ENCODE results near the gene EP400.
"Not testable (repeated sequence)": the region's sequence is repeated elsewhere in the genome, so short reads cannot be mapped to it uniquely, and the experiment has no call there.

The EP400 gene

DNA sequence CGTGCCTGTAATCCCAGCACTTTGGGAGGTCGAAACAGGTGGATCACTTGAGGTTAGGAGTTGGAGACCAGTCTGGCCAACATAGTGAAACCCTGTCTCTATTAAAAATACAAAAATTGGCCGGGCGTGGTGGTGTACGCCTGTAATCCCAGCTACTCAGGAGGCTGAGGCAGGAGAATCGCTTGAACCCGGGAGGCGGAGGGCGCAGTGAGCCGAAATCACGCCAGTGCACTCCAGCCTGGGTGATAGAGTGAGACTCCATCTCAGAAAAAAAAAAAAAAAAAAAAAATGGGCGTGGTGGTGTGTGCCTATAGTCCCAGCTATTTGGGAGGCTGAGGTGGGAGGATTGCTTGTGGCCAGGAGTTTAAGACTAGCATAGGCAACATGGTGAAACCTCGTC is 4.7 kb downstream of the EP400 start:
- DNase-seq, result not testable (repeated sequence)

DNA sequence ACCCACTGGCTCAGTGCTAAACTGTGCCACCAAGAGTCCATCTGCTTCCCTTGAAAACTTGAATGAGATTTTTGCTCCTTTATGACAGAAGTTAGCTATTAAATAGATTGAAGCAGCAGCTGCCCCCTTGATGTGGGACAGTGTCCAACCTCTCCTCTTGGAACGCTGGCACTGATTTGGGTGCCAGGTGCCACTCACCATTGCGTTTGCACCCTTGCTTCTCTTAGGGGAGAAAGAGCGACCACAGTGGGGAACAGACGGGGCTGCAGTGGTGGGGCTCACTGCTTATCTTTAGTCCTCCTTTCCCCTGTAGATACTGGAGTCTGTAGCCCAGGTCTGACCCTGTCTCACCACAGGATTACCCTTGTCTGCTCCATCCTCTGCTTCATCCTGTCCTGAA is 9.4 kb downstream of the EP400 start:
- DNase-seq, result no peak

DNA sequence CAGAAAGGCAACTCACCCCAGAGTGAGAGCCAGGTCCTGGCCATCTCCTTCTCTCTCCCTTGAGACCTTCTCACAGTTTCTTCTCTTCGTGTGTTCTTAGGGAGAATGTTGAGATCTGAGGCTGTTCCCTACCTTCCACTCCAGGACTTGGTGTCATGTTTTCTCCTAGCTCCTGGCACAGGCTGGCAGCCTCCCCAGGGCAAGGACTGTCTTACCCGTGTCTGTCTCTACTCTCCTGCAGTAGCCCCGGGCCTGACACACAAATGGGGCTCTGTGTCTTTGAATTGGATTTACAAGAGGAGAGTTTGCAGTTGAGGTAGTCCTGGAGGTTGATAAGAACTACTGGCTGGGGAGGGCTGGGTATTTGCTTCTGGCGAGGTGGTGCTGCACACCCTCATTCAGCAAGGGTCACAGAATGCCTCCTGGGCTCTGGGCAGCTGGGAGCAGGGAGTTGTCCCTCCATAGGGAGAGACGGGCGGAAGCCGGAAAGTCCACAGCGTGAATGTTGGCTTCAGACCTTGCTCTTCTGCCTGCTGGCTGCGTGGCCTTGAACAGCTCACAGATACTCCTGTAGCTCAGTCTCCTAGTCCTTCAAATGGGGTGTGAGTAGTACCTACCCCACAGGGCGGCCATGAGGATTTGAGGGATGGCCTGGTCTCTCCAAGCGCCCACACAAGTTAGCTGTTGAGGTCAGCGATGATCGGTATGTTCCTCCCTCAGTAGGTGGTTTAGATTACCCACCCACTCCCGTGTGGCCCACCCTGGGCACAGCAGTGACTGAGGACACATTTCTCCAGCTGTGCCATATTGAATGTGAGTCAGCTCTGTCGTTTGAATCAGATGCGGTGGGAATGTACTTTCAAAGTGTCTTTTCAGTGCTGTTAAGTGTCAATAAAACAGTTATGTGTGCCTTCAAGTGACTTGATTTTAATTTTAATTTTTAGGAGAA is 10.2 kb downstream of the EP400 start:
- no peak for DNase-seq

DNA sequence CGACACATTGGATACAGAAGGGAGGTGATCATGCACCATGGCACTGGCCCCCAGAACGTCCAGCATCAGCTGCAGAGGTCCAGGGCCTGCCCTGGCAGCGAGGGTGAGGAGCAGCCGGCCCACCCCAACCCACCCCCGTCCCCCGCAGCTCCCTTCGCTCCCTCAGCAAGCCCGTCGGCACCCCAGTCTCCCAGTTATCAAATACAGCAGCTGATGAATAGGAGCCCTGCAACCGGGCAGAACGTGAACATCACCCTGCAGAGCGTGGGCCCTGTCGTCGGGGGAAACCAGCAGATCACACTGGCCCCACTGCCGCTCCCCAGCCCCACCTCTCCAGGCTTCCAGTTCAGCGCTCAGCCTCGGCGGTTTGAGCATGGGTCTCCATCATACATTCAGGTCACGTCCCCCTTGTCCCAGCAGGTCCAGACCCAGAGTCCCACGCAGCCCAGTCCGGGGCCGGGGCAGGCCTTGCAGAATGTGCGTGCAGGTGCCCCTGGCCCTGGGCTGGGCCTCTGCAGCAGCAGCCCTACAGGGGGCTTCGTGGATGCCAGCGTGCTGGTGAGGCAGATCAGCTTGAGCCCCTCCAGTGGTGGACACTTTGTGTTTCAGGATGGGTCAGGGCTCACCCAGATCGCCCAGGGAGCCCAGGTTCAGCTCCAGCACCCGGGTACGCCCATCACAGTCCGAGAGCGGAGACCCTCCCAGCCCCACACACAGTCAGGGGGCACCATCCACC is 11.0 kb downstream of the EP400 start:
- not testable (repeated sequence) for DNase-seq

DNA sequence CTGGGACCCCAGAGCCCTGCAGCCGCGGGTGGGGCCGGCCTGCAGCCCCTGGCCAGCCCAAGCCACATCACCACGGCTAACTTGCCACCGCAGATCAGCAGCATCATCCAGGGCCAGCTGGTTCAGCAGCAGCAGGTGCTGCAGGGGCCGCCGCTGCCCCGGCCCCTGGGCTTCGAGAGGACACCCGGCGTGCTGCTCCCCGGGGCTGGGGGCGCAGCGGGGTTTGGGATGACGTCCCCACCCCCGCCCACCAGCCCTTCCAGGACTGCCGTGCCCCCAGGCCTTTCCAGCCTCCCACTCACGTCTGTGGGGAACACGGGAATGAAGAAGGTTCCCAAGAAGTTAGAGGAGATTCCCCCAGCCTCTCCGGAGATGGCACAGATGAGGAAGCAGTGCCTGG is 11.6 kb downstream of the EP400 start:
- DNase-seq, result not testable (repeated sequence)

DNA sequence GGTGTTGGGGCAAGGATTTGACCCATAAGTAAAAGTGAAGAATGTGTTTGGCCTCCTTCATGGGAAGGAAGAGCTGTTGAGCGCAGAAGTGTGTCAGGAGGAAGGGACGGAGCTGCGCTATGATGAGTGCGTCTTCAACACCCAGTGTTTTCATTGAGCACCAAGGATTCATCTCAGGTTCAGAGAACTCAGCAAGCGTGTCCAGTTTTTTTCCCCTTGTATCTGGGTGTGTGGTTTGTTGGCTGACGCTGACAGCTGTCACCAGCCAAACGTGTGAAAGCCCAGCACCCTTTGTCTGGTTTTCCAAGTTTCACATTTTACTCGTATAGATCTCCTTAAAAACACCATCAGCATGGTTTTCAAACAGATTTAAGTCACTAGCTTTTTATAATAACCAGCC is 12.3 kb downstream of the EP400 start:
- DNase-seq, result no peak

DNA sequence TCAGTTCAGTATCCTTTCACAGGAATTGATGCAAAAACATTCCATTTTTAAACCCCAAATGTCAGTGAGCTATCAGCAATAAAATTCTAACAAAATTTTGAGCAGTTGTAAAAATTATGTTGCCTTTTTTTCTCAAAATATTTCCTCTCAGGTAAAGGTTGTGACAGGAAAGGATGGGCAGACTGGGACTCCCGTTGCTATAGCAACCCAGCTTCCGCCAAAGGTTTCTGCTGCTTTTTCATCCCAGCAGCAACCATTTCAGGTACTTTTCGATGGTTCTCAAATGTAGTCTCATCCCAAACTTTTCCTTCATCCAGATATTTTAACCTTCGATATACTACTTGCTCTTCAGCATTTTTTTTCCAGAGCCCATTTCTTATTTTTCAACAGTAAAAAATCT is 13.6 kb downstream of the EP400 start:
- DNase-seq, result no peak

DNA sequence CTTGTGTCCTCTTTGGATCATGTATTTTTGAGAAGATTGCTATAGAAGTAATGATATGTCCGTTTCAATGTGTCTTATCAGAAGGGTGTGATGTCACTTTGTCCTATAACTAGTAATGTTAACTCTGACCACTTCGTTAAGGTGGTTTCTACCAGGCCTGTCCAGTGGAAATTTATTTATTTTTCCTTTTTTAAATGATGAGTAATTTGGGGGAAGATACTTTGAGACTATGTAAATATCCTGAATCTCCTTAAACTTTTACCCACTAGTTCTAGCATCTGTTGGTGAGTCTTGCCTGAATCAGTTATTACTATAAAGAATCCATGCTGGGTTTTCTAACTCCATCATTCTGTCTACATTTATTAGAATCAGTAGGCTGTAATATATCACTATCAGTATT is 15.3 kb downstream of the EP400 start:
- no peak for DNase-seq

DNA sequence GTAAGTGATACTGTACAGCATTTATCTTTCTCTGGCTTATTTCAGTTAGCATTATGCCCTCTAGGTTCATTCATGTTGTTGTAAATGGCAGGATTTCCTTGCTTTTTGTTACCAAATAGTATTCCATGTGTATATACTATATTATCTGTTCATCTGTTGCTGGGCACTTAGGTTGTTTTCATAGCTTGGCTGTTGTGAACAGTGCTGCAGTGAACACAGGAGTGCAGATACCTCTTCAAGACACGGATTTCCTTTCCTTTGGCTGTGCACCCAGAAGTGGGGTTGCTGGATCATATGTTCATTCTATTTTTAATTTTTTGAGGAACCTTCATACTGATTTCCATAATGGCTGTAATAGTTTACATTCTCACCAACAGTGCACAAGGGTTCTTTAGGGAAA is 21.5 kb downstream of the EP400 start:
- no peak for DNase-seq

DNA sequence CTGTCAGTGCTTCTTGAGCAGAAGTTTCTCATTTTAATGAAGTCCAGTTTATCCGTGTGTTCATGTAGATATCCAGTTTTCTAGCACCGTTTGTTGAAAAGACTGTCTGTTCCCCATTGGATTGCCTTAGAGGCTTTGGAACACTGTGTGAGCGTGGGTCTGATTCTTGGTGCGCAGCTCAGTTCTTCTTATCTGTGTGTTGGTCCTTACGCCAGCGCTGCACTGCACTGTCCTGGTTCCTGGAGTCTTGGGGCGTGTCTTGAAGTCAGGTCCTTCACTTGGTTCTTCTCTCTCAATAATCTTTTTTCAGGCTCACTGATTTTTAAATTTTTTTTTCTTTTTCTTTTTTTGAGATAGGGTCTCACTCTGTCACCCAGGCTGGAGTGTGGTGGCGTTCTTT is 25.5 kb downstream of the EP400 start:
- no peak for DNase-seq

DNA sequence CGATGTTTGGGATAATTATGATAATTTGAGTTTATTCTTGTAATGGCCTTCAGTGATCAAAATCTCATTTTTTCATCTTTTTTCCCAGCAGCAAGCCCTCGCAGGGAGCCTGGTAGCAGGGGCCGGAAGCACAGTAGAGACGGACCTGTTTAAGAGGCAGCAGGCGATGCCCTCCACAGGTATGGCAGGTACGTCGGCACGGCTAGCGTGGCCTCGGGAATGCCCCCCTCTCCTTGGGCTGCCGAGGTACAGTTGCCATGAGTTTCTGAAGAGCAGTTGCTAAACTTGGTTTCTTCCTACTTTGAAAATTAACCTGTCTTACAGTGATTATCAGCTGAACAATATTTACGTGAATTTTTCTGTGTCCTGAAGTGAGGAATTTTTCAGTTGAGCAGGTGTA is 29.9 kb downstream of the EP400 start:
- DNase-seq, result no peak

DNA sequence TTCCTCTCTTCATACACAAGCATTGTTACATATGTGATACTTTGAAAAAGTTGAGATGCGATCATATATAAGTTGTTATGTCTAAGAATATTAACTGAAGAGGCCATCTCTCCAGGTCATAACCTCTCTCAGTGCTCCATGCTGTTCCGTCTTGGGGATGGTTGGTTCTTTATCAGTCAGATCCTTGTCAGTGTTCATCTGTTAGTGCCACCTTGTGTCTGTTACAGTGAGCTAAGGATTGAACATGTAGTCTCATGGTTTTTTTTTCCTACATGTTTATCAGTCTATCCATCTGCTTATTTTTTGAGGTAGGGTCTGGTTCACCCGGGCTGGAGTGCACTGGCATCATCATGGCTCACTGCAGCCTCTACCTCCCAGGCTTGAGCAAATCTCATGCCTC is 30.5 kb downstream of the EP400 start:
- DNase-seq, result no peak

DNA sequence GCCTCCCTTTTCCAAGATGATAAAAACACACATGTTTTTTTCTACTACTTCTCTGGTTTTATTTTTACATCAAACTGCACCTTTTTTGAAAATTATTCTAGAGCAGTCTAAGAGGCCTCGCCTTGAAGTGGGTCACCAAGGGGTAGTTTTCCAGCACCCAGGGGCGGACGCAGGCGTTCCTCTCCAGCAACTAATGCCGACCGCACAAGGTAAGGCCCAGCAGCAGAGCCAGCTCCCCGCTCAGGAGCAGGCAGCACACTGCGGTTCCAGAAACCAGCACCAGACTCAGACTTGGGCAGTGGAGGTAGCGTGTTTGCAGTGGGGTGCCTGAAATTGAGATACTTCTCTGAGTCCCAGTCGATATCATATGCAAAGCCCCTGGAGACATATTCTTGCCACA is 31.6 kb downstream of the EP400 start:
- no peak for DNase-seq

DNA sequence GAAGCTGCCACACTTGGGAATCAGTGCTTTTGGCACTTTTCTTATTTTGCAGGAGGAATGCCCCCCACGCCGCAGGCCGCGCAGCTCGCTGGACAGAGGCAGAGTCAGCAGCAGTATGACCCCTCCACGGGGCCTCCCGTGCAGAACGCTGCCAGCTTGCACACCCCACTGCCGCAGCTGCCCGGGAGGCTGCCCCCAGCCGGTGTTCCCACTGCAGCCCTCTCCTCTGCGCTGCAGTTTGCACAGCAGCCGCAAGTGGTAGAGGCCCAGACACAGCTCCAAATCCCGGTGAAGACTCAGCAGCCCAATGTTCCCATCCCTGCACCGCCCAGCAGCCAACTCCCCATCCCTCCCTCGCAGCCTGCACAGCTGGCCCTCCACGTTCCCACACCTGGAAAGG is 32.3 kb downstream of the EP400 start:
- no peak for DNase-seq

DNA sequence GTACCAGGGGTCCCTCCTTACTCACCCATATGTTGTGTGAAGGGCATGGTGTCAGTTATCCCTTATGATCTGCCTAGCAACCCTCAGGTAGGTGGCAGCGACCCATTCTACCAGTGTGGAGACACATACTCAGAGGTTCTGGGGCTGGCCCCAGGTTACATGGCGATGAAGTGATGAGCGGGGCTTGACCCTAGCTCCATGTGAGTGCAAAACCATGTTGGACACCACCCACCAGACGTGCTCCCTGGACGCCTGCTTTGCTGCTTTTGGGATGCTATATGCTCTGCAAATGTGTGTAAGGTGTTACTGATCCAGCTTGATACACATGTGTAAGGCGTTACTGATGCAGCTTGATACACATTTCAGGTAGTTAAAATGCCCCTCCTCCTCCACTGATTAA is 33.3 kb downstream of the EP400 start:
- DNase-seq, result no peak

DNA sequence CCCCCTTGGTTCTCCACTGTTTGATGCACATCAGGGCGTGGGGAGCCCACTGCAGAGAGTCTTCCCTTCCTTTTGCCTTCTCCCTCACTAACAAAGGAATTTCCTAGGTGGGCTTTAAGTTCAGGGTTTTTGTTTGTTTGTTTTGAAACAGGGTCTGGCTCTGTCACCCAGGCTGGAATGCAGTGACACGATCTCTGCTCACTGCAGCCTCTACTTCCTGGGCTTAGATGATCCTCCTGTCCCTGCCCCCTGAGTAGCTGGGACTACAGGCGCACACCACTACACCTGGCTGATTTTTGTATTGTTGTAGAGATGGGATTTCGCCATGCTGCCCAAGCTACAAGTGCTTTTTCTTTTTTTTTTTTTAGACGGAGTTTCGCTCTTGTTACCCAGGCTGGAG is 33.8 kb downstream of the EP400 start:
- no peak for DNase-seq

DNA sequence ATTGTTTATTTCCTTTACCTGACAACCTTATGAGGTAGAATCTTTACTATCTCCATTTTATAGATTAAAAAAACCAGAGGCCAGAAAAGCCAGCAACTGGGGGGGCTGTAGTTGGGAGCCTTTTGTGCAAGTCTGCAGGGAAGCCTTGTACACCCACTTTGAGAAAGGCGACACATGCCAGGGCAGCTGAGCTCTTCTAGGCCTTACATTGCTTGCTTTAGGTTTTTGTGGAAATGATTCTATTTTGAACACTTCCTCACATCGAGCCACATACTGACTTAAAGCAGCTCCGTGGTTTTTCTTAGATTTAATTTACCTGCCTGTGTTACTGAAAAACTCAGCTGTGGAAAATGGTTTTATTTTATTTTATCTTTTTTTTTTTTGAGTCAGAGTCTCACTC is 34.6 kb downstream of the EP400 start:
- no peak for DNase-seq

DNA sequence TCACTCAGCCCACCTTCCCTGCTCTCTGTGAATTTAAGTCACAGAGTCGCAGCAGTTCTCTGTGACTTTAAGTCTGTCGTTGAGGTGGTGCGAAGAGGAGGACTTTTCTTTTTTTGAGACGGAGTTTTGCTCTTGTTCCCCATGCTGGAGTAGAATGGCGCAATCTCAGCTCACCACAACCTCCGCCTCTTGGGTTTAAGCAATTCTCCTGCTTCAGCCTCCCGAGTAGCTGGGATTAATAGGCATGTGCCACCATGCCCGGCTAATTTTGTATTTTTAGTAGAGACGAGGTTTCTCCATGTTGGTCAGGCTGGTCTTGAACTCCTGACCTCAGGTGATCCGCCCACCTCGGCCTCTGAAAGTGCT is 35.8 kb downstream of the EP400 start:
- not testable (repeated sequence) for DNase-seq

DNA sequence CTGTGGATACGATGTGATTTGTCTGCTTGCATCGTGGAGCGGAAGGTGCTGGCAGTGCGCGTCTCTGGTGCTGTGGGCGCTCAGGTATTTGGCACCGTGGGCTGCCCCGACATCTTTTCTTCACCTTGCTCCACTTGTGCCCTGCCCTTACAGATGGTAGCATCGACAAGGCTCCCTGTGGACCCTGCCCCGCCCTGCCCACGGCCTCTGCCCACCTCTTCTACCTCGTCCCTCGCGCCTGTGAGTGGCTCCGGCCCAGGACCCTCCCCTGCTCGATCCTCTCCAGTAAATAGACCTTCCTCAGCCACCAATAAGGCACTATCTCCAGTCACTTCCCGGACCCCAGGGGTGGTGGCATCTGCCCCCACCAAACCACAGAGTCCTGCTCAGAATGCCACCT is 36.6 kb downstream of the EP400 start:
- no peak for DNase-seq

DNA sequence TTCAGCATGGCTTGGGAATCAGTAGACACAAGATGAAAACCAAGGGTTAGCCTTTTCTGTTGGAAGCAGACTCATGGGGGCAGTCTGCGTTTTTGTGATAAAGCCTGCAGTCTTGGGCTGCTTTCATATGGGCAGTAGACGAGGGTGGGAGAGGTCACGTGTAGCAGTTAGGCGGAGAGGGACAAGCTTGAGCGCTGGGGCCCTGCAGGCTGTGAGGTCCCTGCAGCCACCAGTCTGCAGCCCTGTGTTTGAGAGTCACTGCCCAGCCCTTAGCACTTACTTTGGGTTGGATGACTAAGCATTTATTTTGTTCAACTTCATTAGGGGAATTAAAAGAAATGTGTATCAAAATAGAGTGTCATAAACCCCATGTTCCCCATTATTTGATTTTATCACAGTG is 37.2 kb downstream of the EP400 start:
- no peak for DNase-seq

DNA sequence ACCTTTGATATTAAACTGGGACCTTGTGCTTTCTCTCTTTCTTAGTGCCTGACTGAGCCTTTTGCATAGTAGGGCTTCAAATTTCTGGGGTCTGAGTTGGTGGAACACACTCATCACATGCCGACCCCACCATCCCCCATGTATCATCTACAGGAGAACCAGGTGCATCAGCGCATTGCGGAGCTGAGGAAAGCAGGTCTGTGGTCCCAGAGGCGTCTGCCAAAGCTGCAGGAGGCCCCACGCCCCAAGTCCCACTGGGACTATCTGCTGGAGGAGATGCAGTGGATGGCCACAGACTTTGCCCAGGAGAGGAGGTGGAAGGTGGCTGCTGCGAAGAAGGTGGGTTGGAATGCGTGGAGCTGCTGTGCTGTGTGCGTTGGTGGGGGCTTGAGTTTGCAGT is 37.8 kb downstream of the EP400 start:
- DNase-seq, result no peak

DNA sequence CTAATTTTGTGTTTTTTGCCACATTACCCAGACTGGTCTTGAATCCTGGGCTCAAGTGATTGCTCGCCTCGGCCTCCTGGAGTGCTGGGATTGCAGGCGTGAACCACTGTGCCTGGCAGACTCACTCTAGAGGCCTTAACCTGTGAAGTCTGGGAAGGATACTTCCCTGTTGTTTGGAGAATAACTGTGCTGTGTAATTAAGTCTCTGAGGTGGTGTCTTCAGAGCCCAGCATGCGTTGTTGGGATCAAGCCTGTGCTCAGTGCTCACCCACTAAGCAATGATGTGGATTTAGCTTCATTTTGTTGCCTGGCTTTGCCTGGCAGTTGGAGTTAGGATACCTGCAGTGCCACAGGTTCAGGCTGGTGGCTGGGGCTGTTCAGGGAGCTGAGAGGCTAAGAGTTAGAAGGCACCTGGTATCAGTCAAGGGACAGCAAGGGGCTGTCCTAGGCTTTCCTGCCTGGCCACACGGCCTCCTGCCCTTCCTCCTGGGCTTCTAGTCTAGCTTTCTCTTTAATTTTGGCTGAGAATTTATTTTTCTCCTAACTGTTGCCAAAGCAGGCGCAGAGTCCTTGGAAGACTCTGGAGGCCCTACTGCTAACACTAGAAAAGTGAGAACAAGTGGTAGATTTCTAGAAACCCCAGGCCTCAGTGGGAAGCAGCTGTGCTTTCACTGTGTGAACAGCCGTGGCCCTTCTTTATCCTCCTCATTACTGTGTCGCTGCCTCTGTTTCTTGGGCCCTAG is 38.5 kb downstream of the EP400 start:
- no peak for DNase-seq

DNA sequence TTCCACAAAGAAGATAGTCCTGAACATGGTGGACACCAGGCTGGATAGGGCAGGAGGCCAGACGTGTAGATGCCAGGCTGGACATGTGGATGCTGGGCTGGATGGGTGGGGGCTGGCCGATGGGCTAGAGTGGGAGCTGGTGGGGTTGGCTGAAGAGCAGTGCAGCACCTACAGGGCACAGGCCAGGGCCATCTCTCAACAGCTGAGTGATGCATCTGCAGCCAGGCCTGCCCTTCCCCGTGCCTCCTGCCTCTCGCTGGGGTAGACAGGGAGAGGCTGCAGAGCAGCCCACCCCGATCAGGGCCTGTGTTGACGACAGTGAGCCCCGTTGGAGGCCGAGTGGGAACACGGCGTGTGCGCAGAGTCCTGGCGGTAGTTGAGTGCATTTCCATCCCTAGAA is 39.3 kb downstream of the EP400 start:
- no peak for DNase-seq
